NK-92 (cell line): ENCODE data around the gene FLRT3.

ENCODE experiments used
- DNase-seq: peaks from one replicate; lab custom pipeline; 2025; ENCODE audit not compliant: unreplicated experiment; lab: John Stamatoyannopoulos, UW

FLRT3 gene

DNA sequence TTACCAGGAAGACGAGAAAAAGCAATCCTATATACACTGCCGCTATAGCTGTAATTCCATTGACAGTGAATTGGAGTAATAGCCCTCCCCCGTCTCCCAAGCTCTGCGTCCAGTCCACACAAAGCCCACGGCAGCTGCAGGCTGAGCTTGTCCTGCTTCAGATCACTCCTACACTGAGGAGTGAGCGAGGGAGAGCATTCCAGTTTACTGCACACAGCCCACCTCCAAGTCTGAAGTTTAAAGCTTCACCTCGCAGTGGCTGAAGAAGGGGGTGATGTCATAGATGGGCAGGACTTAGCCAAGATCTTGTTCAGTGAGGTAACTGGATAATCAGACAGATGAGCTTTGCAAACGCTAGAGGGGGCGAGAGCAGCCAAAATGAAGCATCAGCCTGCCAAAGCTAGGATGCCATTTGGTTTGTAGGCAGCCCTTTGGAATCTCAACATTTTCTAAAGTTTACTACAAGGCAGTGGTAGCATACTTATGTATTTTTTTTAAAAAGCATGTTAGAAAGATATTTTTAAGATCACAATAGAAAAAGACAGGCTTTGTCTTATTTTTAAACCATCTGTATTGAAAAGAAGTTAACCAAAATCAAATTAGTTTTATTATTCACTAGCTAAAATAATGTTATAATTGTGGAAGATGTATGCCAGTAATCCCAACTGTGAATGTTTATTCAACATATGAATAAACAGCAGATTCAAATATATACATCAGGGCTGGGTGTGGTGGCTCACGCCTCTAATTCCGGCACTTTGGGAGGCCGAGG, at the start of gene FLRT3:
Gene FLRT3 (minus strand): TSS at position 213 of the 772 bp plus-strand sequence. CDS start 10,106 bp downstream, outside the sequence.
- DNase-seq, result no peak

DNA sequence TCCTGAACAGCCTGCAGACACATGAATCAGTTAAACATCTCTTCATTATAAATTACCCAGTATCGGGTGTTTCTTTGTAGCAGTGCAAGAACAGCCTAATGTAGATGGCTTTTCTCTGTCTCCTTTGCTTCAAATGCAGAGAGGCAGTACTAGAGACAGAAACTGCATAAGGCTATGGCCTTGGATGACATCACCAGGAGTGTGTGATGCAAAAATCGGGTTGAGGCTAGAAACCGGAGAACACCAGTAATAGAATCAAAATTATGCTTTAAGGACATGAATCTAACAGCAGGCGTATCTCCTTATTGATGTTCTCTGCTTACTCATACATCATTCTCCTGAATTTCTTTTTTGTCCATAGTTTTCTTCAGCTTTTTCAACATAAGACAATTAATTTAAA, 49.3 kb upstream of the FLRT3 start:
- no peak for DNase-seq

DNA sequence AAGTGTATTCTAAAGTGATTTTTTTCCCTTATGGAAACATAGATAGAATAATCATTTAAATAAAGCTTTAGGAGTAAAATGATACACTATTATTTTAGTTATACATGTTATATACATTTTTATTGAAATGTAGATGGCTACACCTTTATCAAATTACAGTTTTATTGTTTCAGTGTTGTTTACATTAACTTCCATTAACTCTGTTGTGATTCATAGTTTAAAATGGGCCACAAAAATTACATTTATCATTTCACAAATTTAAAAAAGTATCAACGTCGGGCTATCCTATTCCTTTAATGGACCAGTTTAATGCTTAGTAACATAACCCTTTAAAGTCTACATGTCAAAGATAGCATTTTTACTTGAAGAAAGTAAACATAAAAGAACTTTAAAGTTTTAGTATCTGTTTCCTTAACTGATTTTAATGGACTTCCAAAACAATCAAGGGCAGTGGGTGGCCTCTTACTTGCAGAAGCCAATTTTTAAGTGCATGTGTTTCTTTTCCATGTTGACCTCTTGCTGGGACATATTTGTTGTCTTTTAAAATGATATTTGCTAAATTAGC, 47.8 kb upstream of the FLRT3 start:
- no peak for DNase-seq

DNA sequence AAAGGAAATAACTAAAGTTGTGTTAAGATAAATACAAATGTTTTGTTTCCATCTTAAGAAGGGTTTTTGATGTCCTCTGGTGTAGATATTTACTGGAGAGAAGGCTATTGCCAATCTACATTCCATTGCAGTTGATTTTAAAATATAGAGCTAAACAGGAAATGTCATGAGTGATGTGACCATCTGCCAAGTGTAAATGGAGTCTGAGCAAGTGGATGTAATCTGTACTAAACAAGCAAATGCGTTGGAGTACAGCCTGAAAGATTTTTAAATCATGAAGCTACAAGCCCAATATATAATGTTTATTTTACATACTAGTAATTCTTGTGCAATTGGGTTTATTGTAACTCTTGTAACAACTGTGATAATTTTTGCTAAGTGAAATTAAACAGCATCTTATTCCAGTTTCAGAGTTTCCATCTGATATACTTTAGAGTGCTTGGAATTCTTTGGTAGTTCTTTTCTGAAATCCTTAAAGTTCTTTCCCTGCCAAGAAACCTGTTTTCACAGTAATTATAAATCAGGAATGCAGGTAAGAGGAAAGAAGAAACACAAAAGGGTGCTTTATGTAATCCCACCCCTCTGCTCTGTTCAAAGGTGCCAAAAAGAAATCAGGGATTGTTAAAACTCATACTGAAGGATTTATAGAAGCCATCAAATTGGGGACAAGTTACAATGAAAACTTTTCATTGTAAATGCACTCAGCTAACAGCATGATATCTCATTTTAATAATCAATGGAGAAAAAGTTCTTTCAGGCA, 47.2 kb upstream of the FLRT3 start:
- DNase-seq, result no peak

DNA sequence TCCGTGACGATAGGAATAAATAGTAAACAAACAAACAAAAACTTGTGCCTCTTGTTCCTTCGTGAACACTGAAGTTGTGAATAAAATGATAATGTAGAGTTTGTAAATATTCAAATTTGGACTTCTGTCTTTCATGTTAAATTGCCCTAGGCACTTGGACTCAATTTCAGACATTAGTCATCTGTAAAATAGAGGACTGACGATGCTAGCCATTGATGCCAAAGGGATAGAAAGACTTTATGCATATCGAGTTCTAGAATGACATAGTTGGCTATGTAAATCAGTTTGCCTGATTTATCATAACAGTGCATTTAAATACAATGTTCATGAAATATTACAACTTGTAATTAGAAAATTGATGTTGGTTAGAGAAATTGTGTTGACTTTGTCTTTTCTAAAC, 45.9 kb upstream of the FLRT3 start:
- no peak for DNase-seq

DNA sequence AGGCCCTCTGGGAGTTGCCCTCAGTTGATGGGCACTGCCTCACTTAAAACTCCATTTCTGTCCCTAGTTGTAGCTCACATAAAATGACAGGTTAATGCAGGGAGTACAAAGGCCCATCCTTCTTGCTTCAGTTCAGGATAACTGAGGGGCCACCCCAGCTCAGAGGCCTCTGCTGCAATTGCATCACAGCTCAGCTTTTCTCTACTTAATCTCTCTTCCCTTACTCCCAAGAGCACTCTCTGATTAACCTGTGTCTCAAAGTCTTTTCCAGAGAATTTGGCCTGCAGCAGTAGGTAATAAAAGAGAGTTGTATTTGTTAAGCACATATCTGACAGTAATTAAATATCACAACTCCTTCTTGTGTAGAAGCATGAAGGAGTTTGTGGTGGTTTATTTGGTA, 40.9 kb upstream of the FLRT3 start:
- no peak for DNase-seq

DNA sequence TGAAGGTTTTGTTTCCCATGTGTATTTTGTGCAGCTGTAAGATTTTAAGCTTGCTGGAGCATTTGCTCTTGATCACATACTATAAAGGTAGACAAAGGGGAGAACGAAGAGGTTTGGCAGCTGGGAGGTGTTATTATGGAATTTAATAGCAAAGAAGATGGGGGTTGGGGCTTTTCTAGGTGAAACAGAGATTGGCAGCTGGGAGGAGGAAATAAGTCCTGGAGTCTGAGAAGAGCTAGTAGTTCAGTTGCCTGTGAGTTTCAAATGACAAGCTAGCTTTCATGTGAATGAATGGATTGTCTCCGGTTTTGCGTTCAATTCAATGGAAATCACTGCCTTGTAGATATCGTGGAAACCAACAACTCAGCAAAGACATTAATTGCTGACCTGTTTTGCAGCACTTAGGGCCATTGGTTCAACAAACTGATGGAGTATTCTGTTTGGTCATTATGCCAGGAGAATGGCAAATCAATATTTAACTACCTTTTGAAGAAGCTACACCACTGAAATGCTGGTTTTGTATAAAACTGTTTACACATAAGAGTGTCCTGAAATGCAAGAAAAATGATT, 38.1 kb upstream of the FLRT3 start:
- no peak for DNase-seq

DNA sequence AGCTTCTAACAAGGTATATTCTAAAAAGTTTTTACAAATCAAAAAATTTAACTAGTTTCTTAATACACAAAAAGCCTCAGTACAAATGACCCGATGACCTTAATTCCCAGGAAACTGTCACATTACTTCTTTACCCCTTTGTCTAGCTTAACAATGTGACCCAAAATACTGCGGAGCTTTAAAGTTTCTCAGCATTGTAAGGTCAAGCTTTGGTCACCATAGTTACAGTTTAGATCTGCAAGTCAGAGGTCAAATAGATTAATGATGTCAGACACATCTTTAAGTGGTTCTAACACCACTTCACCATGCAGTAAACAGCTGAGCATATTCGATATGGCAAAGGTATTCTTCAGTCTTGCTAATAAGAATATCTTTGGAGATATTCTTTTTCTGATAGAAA, 36.8 kb upstream of the FLRT3 start:
- DNase-seq, result no peak

DNA sequence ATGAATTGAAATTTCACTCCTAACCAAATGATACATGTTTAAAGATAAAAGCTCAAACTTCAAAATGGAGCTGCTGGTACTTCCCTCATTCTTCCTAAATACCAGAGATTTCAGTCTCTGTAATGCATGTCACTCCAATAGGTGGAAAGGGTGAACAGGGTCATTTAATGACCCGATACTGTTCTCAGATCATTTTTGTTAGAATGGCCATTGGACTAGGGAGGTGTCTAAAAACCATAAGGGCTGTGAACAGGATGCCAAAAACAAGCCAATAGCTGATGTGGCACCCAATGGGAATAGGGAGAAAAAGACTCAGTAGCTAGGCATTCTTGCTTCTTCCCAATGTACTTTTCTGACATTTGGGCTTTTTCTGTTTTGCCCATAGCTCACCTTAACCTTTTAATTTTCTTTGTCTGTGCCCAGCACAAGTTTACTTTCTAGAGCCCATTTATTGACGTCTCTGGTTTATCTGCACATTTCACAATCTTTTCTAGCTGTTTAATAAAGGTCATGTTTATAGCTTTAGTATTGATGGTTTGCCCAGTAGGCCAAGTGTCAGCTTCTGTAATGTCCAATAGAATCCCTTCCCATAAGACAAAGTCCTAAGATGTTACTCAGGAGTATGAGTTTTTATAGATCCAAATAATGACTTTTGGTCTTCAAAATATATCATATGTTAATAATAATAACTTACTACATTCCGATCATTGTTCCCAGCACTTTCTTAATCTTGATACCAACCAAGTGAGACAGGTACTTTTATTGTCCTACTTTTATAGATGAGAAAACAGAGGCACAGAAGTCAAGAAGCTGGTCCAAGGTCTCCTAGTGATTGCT, 24.3 kb upstream of the FLRT3 start:
- no peak for DNase-seq

DNA sequence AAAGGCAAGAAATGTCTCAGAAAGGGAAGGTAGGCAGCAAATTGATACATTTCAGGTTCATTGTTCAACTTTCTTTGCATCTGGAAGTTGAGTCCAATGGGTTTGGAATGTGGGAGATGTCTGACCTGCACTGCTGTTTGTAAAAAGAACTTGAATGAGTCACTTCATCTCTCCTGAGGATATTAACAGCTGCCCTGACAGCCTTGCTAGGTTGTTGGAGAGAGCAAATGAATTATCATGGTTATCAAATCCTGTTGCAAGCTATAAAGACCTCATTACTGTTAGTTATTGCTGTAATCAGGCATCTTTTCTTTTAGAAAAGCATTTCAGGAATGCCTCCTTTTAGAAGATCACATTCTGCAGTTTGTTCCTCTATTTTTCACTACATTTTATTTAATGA, 23.0 kb upstream of the FLRT3 start:
- DNase-seq, result no peak

DNA sequence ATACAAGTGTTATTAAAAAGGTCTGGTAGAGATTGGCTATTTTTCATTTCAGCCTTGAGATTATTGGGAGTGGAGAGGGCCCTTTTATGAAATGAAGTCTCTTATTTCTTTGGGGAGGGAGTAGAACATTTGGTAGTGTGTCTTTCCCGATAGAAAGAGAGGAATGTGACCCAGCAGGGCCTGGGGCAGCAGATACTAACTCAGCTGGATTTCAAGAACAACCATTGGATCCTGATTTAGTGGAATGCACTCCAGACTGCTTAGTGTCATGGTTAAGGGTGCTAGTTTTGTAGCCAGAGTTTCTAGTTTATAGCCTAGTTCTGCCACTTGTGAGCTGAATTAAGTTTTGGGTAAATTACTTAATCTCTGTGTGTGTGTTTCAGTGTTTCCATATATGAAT, 18.4 kb upstream of the FLRT3 start:
- no peak for DNase-seq

DNA sequence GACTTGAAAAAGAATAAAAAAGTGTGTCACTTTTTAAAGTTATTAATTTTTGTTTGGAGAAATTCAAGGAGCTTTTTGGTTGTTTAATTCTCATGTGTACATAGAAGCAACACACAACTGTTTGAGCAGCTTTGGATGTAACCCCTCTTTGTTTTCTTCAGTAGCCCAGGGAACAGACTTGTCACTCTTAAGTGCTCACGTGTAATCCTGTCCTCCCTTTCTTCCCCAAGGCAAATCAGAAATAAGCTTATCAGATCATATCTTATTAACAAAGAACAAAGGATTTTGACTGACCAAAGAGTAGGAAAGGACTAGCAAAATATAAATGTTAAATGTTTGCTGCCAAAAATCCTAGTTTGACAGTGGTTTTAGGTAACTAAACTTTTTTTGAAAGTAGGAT, 7.3 kb upstream of the FLRT3 start:
- no peak for DNase-seq

DNA sequence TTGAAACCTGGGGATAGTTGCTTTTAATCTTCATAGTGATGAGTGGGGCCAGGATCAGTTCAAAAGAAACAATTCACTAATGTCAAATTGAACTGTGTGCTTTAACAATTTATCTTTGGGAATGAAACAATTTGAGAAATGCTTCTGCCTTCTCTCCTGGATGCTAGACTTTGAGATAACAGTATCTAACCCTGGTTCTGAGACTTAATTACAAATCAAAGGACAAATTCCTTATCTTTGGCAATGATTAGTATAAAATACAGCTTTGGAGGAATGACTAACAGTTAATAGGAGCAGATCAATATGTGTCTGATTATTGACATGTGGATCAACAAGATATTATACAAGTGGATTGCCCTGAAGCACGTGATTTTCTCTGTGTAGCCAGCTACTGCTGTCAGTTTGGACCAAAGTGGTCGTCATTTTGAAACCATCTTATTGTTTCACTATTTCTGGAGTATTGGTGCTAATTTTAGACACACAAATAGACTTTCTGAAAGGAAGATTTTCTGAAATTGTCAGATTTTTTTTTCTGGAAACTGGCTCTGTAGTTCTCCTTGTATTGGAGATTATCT, 6.2 kb upstream of the FLRT3 start:
- DNase-seq, result no peak

DNA sequence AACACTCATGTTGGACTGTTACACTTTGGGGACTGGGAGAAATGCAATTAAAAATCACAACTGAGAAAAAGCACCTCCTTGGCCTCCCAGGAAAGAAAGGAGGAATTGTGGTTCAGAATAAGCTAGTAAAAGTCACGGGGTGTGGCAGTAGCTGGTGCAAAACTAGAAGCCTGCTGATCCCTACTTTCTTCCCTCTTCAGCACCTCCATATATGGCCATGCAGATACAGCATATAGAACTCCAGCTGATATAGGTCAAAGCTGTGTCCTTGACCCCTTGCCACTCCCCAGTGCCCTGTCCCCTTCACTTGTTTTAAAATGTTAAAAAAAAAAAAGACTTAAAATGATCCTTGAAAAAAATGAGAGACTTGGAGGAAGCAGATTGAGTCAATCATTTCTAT, 5.5 kb upstream of the FLRT3 start:
- DNase-seq, result no peak

DNA sequence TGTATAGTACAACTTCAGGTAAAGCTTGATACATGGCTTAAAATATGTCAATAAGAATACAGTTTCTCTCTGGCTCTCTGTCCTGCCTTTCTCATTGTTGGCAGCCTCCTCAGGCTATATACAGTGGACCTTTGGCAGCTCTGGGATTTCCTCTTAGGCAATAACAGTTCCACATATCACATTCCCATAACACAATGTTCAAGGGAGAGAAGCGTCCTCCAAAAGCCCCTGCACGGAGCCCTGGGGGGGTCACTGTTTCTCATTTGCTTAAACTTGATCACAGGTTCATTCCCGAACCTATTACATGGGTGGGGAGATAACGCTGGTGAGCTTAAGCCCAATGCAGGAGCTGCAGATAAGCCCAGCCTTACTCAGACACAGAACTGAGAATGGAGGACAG, 4.4 kb upstream of the FLRT3 start:
- no peak for DNase-seq

DNA sequence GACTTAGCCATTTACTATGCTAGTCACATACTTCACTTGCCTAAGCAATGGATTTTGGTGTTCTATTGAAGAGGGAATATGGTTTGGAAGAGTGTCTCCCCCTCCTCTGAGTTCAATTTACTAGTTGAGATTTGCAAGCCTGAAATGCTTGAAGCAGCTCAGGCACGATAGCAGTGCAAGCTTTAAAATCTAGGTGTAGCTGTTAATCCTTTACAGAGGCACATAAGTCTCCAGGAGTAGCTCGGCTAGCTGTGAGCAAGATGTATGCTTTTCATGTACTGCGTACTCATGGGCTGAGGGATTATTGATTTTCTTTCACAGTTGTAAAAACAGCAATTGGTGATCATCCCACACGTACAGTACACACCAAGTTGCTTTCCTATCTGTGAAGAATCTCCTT, 726 bp downstream of the FLRT3 start:
- DNase-seq, result no peak

DNA sequence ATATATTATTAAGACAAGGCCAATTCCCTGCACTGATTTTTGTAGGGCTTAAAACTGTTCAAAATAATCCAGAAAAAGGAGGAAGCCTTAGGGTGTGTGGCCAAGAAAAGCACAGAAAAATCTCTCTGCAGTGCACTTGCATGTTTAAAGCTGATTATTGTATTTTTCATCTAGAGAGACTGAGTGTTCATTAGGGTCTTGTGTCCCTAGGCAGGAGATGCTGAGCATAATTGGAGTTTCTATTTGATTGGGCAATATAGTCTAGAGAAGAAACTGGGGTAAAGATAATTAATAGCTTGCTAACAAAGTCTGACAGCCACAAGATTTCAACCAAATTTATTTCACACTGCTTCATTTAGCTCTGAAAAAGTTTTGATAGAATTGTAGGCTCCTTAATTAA, 2.4 kb downstream of the FLRT3 start:
- no peak for DNase-seq

DNA sequence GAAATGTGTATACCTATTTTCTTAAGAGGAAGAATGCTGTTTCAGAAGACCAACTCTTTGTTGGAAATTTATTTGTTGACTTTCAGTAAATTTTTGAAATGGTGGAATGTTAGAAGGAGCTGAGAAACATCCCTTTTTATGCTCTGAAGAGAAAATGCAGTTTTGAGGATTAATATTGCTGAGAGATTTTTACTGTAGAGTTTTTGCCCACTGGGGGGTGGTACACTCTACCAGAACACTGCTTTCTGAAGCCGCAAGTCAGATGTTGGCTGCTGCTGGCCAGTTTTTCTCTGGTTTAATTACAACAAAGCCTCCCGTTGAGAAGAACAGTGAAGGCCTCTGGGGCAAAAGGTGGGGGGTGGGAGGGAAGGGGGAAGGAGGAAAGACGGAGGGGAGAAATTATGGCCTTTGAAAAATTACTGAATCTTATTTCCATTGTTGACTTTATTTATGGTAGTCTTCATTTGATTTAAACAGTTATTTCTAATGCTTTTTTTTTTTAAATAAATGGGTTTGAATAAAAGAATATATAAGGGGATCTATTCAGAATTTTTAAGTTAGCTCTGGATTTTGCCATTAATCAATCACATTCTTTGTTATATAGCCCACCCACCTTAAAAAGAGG, 3.0 kb downstream of the FLRT3 start:
- no peak for DNase-seq

DNA sequence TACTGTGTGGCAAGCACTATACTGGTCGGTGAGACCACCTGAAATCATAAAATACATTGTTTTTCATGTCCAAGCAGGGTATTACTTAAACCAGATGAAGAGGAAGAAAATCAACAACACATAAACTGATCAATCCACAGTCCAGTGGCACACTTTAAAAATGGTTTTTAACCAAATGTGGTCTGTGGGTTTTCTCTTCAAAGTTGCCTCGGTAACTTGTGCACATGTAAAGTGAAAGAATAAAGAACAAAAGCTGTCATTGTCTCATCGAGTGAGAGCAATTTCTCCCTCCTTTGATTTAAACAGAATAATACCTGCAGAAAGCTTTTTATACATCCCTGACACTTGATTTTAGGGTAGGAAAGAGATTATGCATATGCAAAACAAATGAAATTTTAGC, 3.7 kb downstream of the FLRT3 start:
- no peak for DNase-seq

DNA sequence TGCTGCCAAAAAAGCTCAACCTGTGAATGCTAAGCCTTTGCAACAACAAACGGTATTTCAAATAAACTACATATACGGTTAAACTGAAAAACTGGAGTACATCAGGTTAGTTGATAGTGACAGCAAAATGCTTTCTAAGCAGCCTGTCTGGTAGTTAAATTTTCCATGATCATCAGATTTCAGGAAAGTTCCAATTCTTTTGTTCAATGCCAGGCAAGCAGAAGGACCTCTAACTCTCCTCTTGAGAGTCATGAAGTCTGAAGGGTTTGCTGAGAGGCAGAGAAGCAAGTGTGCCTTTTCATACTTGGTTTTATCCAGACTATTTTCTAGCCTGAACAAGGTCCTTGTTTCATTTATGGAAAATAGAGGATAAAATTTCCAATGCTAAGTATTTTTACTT, 4.5 kb downstream of the FLRT3 start:
- no peak for DNase-seq
